GM19351 (cell line): Measurements from ENCODE around the gene LAMTOR1.
A peak's percentile ranks its signal among the peaks of the same experiment; 100 is the strongest.
"Not testable (repeated sequence)": the region's sequence is repeated elsewhere in the genome, so short reads cannot be mapped to it uniquely, and the experiment has no call there.

ENCODE experiments used
- ATAC-seq: cut with Tn5 transposase; IDR thresholded peaks from one replicate; pipeline ENCODE4 v1.9.1; 2021; ENCODE audit warnings: mild to moderate bottlenecking, moderate library complexity; ENCODE audit not compliant: unreplicated experiment

The LAMTOR1 gene

DNA sequence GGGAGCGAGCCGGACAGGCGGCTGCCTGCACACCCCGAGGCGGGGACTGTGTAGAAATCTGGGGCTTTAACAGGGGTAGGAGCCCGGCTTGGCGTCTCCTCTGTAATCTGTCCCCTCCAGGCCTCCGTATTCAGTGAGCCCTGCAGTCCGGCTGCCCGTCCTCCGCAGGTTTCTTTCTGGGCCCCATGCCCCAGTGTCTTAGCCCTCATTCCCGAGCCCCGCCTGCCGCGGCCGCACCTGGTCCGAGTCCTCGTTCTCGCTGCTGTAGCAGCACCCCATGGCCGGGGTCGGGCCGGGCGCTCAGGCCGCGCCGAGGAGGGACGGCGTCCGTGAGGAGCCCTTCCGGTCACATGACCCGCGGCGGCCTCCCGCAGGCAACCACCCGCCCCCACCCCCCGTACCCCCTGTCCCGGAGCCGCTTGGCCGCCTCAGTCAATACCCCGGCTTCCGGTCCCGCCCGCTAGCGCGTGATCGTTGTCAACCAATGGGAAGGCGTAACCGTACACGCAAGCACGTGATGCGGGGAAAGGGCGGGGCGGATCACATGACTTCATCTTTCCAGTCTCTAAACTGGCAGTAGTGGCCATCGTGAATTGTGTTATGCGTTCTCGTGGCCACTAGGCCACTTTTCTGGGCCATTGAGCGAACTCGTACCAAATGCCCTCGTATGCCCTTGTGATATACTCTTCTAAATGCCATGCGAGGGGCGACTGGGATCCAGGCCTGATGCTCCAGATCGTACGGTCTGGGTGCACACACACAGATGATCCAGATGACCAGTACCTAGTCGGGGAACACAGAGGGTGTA lies at the start of gene LAMTOR1:
Gene LAMTOR1, minus strand, starts transcription at position 352 of the 808 bp plus-strand sequence. Its CDS starts 73 bp downstream, at position 279.
- ATAC-seq = peak; percentile 93

DNA sequence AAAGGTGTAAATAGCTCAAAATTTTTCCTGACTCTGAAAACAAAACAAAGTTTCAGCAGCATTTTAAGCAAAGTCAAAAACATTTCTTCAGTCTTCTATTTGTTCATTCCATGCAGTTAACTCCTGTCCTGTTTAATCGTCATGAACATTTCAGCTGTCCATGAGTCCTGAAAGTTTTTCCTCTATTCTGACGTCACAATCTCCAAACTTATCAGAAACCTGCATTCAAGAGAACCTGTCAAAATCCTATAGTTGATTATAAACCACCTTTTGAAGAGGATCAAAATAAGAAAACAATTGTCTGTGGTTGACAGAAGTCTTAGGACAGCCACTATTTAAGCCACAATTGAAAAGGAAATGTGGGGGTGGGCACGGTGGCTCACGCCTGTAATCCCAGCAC lies 47.8 kb upstream of the LAMTOR1 start:
- no peak for ATAC-seq

GRCh38 chr11:72146625-72147024 lies 43.5 kb upstream of the LAMTOR1 start:
- no peak for ATAC-seq

DNA sequence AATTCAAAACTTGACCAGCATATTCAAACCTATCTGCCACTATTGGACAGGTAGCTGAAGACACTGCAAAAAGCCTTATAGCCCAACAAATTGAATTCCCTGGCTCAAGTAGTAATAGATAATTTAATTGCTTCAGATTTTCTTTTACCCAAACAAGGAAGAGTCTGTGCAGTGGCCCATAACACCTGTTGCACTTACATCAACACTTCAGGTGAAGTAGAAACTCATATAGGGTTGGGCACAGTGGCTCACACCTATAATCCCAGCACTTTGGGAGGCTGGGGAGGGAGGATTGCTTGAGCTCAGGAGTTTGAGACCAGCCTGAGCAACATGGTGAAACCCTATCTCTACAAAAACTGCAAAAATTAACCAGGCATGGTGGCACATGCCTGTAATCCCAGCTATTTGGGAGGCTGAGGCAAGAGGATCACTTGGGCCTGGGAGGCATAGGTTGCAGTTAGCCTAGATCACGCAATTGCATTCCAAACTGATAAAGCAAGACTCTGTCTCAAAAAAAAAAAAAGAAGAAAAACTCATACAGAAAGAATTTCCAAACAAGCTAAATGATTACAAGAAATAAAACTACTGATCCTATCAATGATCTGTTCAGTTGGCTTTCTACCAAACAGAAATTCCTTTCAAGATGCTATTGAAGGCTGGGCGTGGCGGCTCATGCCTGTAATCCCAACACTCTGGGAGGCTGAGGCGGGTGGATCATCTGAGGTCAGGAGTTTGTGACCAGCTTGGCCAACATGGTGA lies 41.9 kb upstream of the LAMTOR1 start:
- ATAC-seq = no peak

DNA sequence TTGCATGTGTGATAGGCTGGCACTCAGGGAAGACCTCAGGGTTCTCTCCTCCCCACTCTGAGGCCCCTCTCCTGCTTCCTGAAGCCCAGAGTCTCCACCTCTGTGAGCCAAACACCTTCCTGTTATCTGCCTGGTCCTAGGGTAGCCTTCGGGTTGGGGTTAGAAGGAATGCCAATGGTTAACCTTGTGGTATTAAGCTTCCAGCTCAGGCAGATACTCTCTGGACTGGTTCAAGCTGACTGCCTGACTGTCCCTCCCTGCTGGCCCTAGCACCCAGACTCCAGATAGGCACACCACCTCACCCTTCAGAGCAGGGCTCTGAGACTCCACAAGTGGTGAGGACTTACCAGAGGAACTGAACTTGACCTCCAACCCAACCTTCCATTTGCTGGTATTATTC lies 39.4 kb upstream of the LAMTOR1 start:
- not testable (repeated sequence) for ATAC-seq

- ATAC-seq = not testable (repeated sequence)
These were observed 39.0 kb upstream of the LAMTOR1 start for GRCh38 chr11:72142086-72142485.

DNA sequence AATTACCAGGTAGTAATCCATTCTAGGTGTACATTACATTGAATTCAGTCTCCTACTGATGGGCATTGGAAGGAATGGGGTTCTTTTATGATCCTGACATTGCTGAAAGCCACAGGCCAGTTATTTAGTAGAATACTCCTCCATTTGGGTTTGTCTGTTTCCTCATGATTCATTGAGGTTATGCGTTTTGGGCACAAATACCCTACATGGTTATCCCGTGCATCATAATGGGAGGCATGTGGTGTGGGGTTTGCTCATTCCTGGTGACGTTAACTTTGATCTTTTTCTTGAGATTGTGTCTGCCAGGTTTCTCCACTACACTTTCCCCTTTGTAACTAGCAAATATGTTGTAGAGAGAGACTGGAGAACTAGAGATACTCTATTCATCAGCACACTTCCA lies 38.0 kb upstream of the LAMTOR1 start:
- no peak for ATAC-seq

GRCh38 chr11:72140661-72141060 lies 37.6 kb upstream of the LAMTOR1 start:
- no peak for ATAC-seq

- no peak for ATAC-seq
These were observed 36.4 kb upstream of the LAMTOR1 start for GRCh38 chr11:72139500-72139899.

- no peak for ATAC-seq
These were observed 35.8 kb upstream of the LAMTOR1 start for GRCh38 chr11:72138821-72139390.

- ATAC-seq = no peak
These were observed 33.7 kb upstream of the LAMTOR1 start for GRCh38 chr11:72136684-72137262.

GRCh38 chr11:72135891-72136683 lies 33.0 kb upstream of the LAMTOR1 start:
- no peak for ATAC-seq

DNA sequence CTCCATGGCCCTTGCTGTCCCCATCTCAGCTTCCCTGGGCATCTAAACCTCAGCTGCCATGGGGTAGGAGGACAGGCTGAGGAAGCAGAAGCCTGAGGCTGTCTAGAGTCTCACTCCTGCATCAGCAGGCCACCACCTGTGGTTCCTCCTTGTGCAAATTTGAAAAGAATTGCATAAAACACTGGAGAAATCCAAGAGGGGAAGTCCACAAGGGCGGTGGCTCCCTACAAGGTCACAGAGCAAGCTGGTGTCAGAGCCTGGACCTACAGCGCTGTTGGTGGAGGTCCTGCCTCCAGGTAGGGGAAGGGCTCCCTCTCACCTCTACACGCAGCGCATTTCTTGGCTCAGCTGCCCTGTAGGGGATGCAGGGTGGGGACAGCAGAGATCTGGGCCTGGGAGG lies 32.4 kb upstream of the LAMTOR1 start, which contains the start of gene FOLR3:
Gene FOLR3, plus strand, starts transcription at position 253 of the 400 bp plus-strand sequence. CDS start 228 bp downstream, outside the sequence.
- not testable (repeated sequence) for ATAC-seq

GRCh38 chr11:72132646-72133045 lies 29.5 kb upstream of the LAMTOR1 start:
- no peak for ATAC-seq

DNA sequence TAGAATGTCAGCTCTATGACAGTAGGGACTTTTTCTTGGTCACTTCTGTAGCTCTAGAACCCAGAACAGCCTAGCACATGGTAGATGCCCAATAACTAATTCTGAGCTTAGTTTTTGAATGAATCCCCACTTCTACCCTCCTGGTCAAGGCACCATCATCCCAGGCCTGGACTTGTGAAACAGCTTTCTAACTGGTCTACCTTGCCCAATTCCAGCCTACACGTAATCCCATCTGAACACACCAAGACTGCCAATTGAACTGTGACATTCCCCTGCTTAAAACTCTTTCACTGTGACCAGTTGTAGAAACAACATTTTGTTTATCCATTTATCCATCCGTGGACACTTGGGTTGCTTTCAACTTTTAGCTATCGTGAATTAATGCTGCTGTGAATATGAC lies 26.3 kb upstream of the LAMTOR1 start:
- ATAC-seq = no peak

DNA sequence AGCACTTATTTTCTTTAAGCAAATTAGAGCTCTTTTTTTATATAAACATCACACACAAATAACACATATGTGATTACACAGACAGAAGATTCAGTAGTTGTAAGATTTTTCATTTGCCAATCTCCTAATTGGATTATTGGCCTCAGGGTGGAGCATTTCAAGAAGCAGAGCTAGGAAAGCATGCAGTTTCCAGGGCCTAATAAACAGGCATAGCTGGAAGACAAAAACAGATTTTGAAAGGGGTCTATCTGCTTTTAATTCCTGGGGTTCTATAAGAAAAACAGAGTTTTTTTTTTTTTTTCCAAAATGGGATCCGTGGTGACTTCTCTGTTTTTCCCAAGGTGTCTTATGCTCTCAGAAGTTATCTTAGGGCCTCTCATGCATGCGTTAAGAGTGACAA lies 24.8 kb upstream of the LAMTOR1 start:
- no peak for ATAC-seq

DNA sequence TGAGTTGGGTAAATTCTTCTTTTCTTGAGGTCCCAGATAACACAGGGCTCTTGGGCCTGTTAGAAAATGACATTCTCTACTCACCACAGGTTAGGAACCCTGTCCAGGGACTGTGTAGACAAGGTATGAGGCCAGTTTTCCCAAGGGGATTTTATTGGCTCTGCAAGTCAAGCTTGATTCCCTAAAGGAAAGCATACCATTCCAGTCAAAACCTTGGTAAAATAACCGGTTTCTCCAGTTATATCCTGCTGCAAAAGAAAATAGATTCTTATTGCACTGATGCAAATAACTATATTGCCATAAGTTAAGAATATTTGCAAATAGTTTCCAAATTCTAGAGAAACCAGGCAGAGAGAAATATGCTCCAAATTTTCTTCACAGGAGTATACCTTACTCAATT lies 22.9 kb upstream of the LAMTOR1 start:
- ATAC-seq = no peak

GRCh38 chr11:72124046-72124445 lies 20.9 kb upstream of the LAMTOR1 start:
- ATAC-seq = no peak

- no peak for ATAC-seq
These were observed 20.1 kb upstream of the LAMTOR1 start for GRCh38 chr11:72123117-72123653.

GRCh38 chr11:72122607-72123006 lies 19.5 kb upstream of the LAMTOR1 start:
- ATAC-seq = no peak
